Amygdala (tissue), 56 donors: ENCODE results near the gene TPSB2.
"Not testable (repeated sequence)": the region's sequence is repeated elsewhere in the genome, so short reads cannot be mapped to it uniquely, and the experiment has no call there.

ENCODE experiments used
- DNase-seq, 56 donors: peaks; one replicate each; lab custom pipeline; 2025; lab: John Stamatoyannopoulos, UW

TPSB2 gene

GRCh38 chr16:1230084-1230470 lies at the start of gene TPSB2:
TSS of gene TPSB2 (minus strand) at chr16:1230184. CDS start at chr16:1229951, 233 bp downstream.
- DNase-seq, result not testable (repeated sequence)

GRCh38 chr16:1279081-1279944 lies 49.3 kb upstream of the TPSB2 start:
- DNase-seq, result no peak

- DNase-seq, result no peak
Observed at GRCh38 chr16:1278477-1278876, 48.5 kb upstream of the TPSB2 start.

- no peak for DNase-seq
Observed at GRCh38 chr16:1277617-1278282, 47.8 kb upstream of the TPSB2 start.

GRCh38 chr16:1277151-1277598 lies 47.2 kb upstream of the TPSB2 start:
- DNase-seq, result no peak

GRCh38 chr16:1276580-1276878 lies 46.5 kb upstream of the TPSB2 start:
- no peak for DNase-seq

- DNase-seq, result no peak
Observed at GRCh38 chr16:1275791-1276579, 46.0 kb upstream of the TPSB2 start.

- DNase-seq, result no peak
Observed at GRCh38 chr16:1274767-1275166, 44.8 kb upstream of the TPSB2 start.

- DNase-seq, result no peak
Observed at GRCh38 chr16:1273816-1274215, 43.8 kb upstream of the TPSB2 start.

- no peak for DNase-seq
Observed at GRCh38 chr16:1272453-1273198, 42.6 kb upstream of the TPSB2 start.

GRCh38 chr16:1271724-1272413 lies 41.9 kb upstream of the TPSB2 start:
- peak in 22 of 56 donors; percentile 1 to 93 (median 29) for DNase-seq

- DNase-seq, result no peak
Observed at GRCh38 chr16:1271380-1271723, 41.4 kb upstream of the TPSB2 start.

GRCh38 chr16:1269418-1269817 lies 39.4 kb upstream of the TPSB2 start:
- DNase-seq, result not testable (repeated sequence)

- no peak for DNase-seq
Observed at GRCh38 chr16:1265826-1266225, 35.8 kb upstream of the TPSB2 start.

GRCh38 chr16:1265090-1265630 lies 35.2 kb upstream of the TPSB2 start:
- DNase-seq, result no peak

- no peak for DNase-seq
Observed at GRCh38 chr16:1264345-1265089, 34.5 kb upstream of the TPSB2 start.

GRCh38 chr16:1263591-1264344 lies 33.8 kb upstream of the TPSB2 start:
- no peak for DNase-seq

GRCh38 chr16:1262846-1263221 lies 32.9 kb upstream of the TPSB2 start:
- no peak for DNase-seq
